NCI-H128 (cell line): ENCODE measurements around the gene APP.

Experiments used
- DNase-seq: peaks from one replicate; lab custom pipeline; 2025; ENCODE audit not compliant: unreplicated experiment; lab: John Stamatoyannopoulos, UW

The APP gene

GRCh38 chr21:25985990-25986389 lies 184.6 kb downstream of the APP start:
- DNase-seq, result no peak

GRCh38 chr21:25984538-25984937 lies 186.0 kb downstream of the APP start:
- DNase-seq, result no peak

GRCh38 chr21:25983745-25984144 lies 186.8 kb downstream of the APP start:
- no peak for DNase-seq

GRCh38 chr21:25980710-25981109 lies 189.9 kb downstream of the APP start:
- DNase-seq, result no peak

GRCh38 chr21:25979845-25980616 lies 190.5 kb downstream of the APP start:
- no peak for DNase-seq

GRCh38 chr21:25977068-25977611 lies 193.4 kb downstream of the APP start:
- DNase-seq, result no peak

- DNase-seq, result no peak
These were observed 195.6 kb downstream of the APP start for GRCh38 chr21:25974964-25975363.

GRCh38 chr21:25970254-25970930 lies 200.2 kb downstream of the APP start:
- DNase-seq, result no peak

GRCh38 chr21:25967901-25968438 lies 202.6 kb downstream of the APP start:
- no peak for DNase-seq

GRCh38 chr21:25967181-25967900 lies 203.2 kb downstream of the APP start:
- no peak for DNase-seq

GRCh38 chr21:25965951-25966707 lies 204.4 kb downstream of the APP start:
- DNase-seq, result no peak

- no peak for DNase-seq
These were observed 205.6 kb downstream of the APP start for GRCh38 chr21:25964926-25965325.

- DNase-seq, result no peak
These were observed 206.6 kb downstream of the APP start for GRCh38 chr21:25964015-25964414.

- no peak for DNase-seq
These were observed 207.4 kb downstream of the APP start for GRCh38 chr21:25963181-25963580.

GRCh38 chr21:25961042-25961441 lies 209.5 kb downstream of the APP start:
- DNase-seq, result no peak

GRCh38 chr21:25960402-25960801 lies 210.2 kb downstream of the APP start:
- no peak for DNase-seq

GRCh38 chr21:25959799-25960198 lies 210.8 kb downstream of the APP start:
- DNase-seq, result no peak

- DNase-seq, result no peak
These were observed 213.4 kb downstream of the APP start for GRCh38 chr21:25956993-25957714.

- no peak for DNase-seq
These were observed 214.9 kb downstream of the APP start for GRCh38 chr21:25955646-25956045.

- DNase-seq, result no peak
These were observed 216.9 kb downstream of the APP start for GRCh38 chr21:25953659-25954058.
